Body of pancreas (tissue), 4 donors: Measurements from ENCODE around the gene KIAA1614. TPM values are rescaled to one million over a fixed set of nuclear protein-coding genes. Genes with fewer than 3 reads are reported as not detected.

Experiments used
- ATAC-seq: fragments of 150-250 bp; one replicate; pipeline ENCODE4 v1.9.1; 2016
- DNase-seq, 4 donors: peaks; one replicate each; pipeline ENCODE4 v3.0.0-alpha.2; 2019
- H3K27ac ChIP-seq, 4 donors: fragments of 200-600 bp; sonication (generic); 1 replicate in 3 of 4; 2 replicates in 1 of 4; pipeline versions ENCODE4 v1.5.1 to v1.6.1; 2016 to 2019; ENCODE audit warnings: mild to moderate bottlenecking in 1 of 4, mixed read lengths in 1 of 4, moderate library complexity in 1 of 4
- H3K27me3 ChIP-seq, 2 donors: fragments of 200-600 bp; sonication (generic); one replicate each; pipeline ENCODE4 v1.6.0; 2016; ENCODE audit warnings: mild to moderate bottlenecking in 1 of 2
- H3K36me3 ChIP-seq, 2 donors: fragments of 200-600 bp; sonication (generic); replicated peaks in 1 of 2; 2 replicates each; pipeline ENCODE4 v1.5.1; 2016; ENCODE audit warnings: low read depth in 2 of 2; ENCODE audit not compliant: insufficient read depth in 1 of 2
- H3K4me1 ChIP-seq: fragments of 200-600 bp; sonication (generic); one replicate; pipeline ENCODE4 v1.6.0; 2016
- H3K4me3 ChIP-seq, 2 donors: fragments of 200-600 bp; sonication (generic); 1 replicate in 1 of 2; 2 replicates in 1 of 2; pipeline ENCODE4 v1.5.1; 2016 to 2019
- H3K9me3 ChIP-seq, 3 donors: fragments of 200-600 bp; sonication (generic); 1 replicate in 2 of 3; 2 replicates in 1 of 3; pipeline ENCODE4 v1.5.1; 2016
- POLR2A ChIP-seq, 3 donors: fragments of 450-650 bp; IDR thresholded peaks; one replicate each; pipeline ENCODE4 v1.6.1; 2016; ENCODE audit warnings: antibody characterized with exemption in 3 of 3, mild to moderate bottlenecking in 2 of 3
- whole genome bisulfite sequencing, 2 donors: methylation state at CpG; one replicate each; pipeline ENCODE4 v1.1.5; 2017; 5-methylcytosine and 5-hydroxymethylcytosine counted together
- intact Hi-C: fragments of 100-400 bp; cut with DNase I; formaldehyde crosslinking; loops from one replicate; pipeline ENCODE4 v1.15.1; 2023
- total RNA-seq, 2 donors: library from RNA; depleted of rRNA; stranded (reverse); fragments of >200 nt; gene quantifications; one replicate each; pipeline ENCODE4 v1.1.0, GENCODE V29; 2016
- TF ChIP-seq, protein P1 (sequence below), 7 experiments: fragments of 450-650 bp in 4 of 7; fragments of 200-600 bp in 3 of 7; sonication (generic) in 3 of 7; IDR thresholded peaks; one replicate each; pipeline ENCODE4 v1.5.1; 2016 to 2019; ENCODE audit warnings: antibody characterized with exemption in 7 of 7

Gene KIAA1614
- total RNA-seq, 2 donors from 2014 or later: 0.52 to 4.3 TPM

GRCh38 chr1:180937012-180937372, 24.3 kb downstream of the KIAA1614 start:
- ATAC-seq: no peak
- no peaks in the 10 kb centered on the region for H3K9me3 ChIP-seq
- no peaks in the 10 kb centered on the region for H3K36me3 ChIP-seq
- no peaks in the 10 kb centered on the region for H3K4me1 ChIP-seq
- no peak overlapping the region for H3K4me3 ChIP-seq
- DNase-seq: no peak
- TF ChIP-seq, protein P1, sequence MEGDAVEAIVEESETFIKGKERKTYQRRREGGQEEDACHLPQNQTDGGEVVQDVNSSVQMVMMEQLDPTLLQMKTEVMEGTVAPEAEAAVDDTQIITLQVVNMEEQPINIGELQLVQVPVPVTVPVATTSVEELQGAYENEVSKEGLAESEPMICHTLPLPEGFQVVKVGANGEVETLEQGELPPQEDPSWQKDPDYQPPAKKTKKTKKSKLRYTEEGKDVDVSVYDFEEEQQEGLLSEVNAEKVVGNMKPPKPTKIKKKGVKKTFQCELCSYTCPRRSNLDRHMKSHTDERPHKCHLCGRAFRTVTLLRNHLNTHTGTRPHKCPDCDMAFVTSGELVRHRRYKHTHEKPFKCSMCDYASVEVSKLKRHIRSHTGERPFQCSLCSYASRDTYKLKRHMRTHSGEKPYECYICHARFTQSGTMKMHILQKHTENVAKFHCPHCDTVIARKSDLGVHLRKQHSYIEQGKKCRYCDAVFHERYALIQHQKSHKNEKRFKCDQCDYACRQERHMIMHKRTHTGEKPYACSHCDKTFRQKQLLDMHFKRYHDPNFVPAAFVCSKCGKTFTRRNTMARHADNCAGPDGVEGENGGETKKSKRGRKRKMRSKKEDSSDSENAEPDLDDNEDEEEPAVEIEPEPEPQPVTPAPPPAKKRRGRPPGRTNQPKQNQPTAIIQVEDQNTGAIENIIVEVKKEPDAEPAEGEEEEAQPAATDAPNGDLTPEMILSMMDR (IDR thresholded peaks at IDR 0.05): no peak
- TF ChIP-seq POLR2A (IDR thresholded peaks at IDR 0.05): no peak
- intact Hi-C loops: no loop called here
- H3K27ac ChIP-seq: no peak overlapping the region
- H3K27me3 ChIP-seq: no peaks in the 10 kb centered on the region
- WGBS, 2 donors: 90 to 100% methylated on average over 1 of the region's 1 CpG

DNA sequence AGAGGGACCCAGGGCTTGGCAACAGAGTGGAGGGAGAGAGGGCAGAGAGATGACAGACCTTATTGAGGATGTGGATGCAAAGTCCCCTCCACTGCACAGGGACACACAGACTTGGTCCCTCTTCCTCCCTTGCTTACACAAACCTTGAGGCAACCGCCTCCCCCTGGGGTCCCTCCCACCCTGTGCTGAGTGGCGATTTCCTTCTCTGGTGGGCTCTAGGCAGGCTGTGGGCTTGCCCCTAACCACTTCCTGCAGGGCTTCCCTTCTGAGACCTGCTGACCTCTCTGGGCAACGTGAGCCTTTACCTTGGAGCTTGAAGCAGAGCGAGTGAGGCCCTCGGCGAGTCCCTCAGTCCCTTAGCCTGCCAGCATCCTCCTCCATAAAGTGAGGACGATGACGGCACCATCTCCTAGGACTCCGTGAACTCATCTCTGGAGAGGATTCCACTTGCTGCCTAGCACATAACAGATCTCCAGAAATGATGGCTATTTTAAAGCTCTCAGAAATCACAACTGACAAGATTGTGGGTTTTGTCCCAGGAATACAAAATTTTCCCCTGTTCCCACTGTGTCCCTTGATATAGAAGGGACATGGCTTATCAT, 25.0 kb downstream of the KIAA1614 start:
- intact Hi-C loops: no loop called here
- Histone ChIP-seq H3K27me3 (no peaks in the 10 kb centered on the region), H3K4me1 (no peaks in the 10 kb centered on the region), H3K9me3 (no peaks in the 10 kb centered on the region), H3K4me3 (no peak overlapping the region), H3K36me3 (no peaks in the 10 kb centered on the region), H3K27ac (no peak overlapping the region)
- no peak for ATAC-seq
- WGBS, 2 donors: 66 to 68% methylated on average over 8 to 9 of the region's 9 CpGs
- TF ChIP-seq, protein P1 (IDR thresholded peaks at IDR 0.05): no peak
- TF ChIP-seq POLR2A (IDR thresholded peaks at IDR 0.05): no peak
- DNase-seq: no peak

DNA sequence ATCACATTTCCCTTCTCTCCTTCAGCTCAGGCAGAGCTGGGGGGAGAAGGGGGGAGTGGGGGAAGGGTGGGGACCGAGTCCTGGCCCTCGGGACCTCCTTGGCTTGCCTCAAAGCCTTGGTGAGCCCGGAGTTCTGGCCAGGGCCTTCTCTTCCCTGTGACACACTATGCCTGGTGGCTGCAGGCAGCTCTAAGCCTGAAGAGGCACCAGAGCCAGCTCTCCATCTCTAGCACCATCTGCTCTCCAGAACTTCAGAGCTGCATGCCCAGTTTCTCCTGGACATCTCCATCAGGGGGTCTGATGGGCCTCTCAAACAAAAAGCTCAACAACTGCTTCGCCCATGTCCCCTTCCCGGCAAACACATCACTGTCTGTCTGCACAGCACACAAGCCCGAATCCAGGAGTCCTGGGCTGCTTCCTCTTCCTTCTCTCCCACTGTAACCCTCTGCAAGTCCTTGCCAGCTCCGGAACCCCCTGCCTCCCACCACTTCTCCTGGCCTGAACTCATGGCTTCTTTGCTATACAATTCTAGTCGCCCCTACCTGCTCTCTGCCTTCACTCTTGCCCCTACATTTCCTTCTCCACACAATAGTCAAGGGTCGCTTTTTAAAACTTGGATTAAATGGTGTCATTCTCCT, 26.5 kb downstream of the KIAA1614 start:
- ATAC-seq (no peak), DNase-seq (no peak)
- Histone ChIP-seq H3K36me3 (no peaks in the 10 kb centered on the region), H3K27ac (no peak overlapping the region), H3K9me3 (no peaks in the 10 kb centered on the region), H3K4me1 (no peaks in the 10 kb centered on the region), H3K4me3 (no peak overlapping the region), H3K27me3 (no peaks in the 10 kb centered on the region)
- intact Hi-C loops: no loop called here
- TF ChIP-seq POLR2A (IDR thresholded peaks at IDR 0.05): no peak
- TF ChIP-seq, protein P1 (IDR thresholded peaks at IDR 0.05): no peak
- WGBS, 2 donors: 66 to 70% methylated on average over 8 to 9 of the region's 9 CpGs

DNA sequence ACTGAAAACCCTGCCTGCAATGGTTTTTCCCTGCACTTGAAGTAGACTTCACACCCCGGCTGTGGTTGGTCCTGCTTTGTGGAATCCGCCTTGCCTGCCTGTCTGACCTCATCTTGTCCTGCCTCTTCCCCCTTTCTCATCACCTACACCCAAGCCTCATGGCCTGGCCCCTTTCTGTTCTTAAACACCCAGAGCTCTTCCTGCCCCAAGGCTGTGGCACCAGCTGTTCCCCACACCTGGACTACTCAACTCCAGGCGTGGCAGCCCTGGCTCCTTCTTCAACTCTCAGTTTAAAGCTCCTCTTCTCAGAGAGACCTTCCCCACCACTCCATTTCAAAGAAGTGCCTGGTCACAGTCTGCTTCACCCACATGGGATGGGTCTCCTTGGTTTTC, 27.0 kb downstream of the KIAA1614 start:
- H3K36me3 ChIP-seq: no peaks in the 10 kb centered on the region
- H3K27ac ChIP-seq: no peak overlapping the region
- 80 to 87% methylated on average over 3 of the region's 3 CpGs for WGBS, 2 donors
- intact Hi-C loops: no loop called here
- no peaks in the 10 kb centered on the region for H3K4me1 ChIP-seq
- DNase-seq (no peak), ATAC-seq (no peak)
- H3K9me3 ChIP-seq: no peaks in the 10 kb centered on the region
- no peak overlapping the region for H3K4me3 ChIP-seq
- H3K27me3 ChIP-seq: no peaks in the 10 kb centered on the region
- TF ChIP-seq, protein P1 (IDR thresholded peaks at IDR 0.05): no peak
- no peak for TF ChIP-seq POLR2A (IDR thresholded peaks at IDR 0.05)

GRCh38 chr1:180940445-180940844, 27.7 kb downstream of the KIAA1614 start:
- H3K4me1 ChIP-seq: no peaks in the 10 kb centered on the region
- no peaks in the 10 kb centered on the region for H3K27me3 ChIP-seq
- no peaks in the 10 kb centered on the region for H3K9me3 ChIP-seq
- TF ChIP-seq, protein P1 (IDR thresholded peaks at IDR 0.05): no peak
- no peak for TF ChIP-seq POLR2A (IDR thresholded peaks at IDR 0.05)
- no peak for ATAC-seq
- no peak overlapping the region for H3K27ac ChIP-seq
- WGBS, 2 donors: 73 to 77% methylated on average over 5 of the region's 5 CpGs
- H3K4me3 ChIP-seq: no peak overlapping the region
- DNase-seq: no peak
- H3K36me3 ChIP-seq: no peaks in the 10 kb centered on the region
- intact Hi-C loops: no loop called here
